DMS114 treated with DMSO at 0.1 percent for 48 hours (cell line): ENCODE measurements around the gene SMLR1.

Source experiments
- DNase-seq: peaks from one replicate; lab custom pipeline; 2025; ENCODE audit not compliant: unreplicated experiment; lab: John Stamatoyannopoulos, UW

The SMLR1 gene

DNA sequence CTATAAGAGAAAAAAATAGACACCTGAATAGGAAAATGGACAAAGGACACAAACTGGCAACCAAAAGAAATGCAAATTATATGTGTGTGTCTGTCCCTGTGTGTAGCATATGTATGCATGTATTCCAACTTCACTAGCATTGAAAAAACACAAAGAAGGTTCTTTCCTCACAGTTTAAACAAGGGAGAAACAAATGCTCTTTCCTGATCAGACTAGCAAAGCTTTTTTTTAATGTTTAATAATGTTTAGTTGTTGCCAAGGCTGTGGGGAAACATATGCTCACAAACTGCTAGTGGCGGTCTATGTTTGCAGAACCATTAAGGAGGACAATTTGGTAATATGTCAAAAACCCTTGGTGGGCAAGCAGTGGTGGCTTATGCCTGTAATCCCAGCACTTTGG lies 22.4 kb downstream of the SMLR1 start:
- no peak for DNase-seq

DNA sequence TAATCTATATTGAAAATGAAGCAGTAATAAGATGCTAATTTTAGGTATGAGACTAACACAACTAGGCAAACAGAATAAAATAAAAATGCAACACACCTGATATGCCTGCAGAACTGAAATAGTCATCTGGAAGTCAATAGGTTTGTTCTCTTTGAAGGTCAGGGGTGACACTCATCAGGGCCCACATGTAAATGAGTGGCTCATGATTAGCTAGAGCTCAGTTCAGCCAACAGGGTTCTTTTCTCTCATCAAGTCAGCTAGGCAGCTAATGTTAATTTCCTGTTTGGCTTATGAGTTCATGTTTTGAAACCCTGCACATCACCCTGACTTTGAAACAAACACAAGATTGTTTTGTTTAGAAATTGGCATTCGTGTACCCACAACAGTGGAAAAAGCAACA lies 23.8 kb downstream of the SMLR1 start:
- DNase-seq, result no peak

DNA sequence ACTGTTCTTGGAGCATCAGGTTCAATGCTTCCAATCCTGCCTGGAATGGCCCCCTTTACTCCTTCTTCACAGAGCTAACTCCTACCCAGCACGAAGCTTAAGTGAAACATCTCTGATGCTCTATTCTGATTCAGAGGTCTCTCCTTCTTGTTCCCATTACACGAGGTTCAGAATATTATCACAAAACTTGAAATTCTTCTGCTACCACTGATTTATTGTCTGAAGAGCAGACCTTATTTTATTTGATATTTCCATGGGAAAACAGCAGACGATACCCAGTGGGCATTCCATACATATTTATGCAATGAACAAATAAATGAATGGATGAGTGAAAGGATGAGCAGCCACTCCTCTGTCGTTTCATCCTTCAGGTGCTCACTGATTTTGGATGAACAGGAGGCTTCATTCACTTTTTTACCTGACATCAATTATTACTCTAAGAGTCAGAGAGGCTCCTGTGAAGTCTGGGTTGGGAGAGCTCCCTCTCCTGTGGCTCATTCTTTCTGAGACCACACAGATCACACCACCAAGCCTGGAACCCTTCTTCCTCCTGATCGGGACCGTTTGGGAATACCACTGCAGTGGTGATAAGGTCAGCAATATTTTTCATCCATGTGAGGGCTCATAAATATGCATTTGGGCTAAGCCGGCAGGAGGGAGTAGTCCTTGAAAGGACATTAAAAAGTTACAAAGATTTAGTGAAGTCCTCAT lies 25.8 kb downstream of the SMLR1 start:
- no peak for DNase-seq

- DNase-seq, result no peak
Observed at GRCh38 chr6:130853555-130854183, 26.5 kb downstream of the SMLR1 start.

DNA sequence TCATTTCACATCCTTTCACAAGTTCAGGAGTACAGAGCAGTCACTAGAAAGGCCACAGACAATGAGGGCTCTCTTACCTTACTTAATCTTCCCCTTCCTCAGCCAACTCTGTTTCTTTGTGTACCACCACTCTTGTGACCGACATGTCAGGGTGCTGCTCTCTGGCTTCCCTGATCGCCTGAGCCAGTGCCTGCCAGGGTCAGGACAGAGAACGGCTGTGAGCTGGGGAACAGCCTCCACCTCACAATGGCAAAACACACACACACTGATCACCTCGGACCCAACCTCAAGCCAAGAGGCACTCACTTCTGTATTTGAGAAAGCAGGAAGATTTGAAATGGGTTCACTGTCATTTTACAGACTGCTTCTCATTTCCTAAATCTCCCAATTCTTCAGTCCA lies 30.8 kb downstream of the SMLR1 start:
- DNase-seq, result no peak

DNA sequence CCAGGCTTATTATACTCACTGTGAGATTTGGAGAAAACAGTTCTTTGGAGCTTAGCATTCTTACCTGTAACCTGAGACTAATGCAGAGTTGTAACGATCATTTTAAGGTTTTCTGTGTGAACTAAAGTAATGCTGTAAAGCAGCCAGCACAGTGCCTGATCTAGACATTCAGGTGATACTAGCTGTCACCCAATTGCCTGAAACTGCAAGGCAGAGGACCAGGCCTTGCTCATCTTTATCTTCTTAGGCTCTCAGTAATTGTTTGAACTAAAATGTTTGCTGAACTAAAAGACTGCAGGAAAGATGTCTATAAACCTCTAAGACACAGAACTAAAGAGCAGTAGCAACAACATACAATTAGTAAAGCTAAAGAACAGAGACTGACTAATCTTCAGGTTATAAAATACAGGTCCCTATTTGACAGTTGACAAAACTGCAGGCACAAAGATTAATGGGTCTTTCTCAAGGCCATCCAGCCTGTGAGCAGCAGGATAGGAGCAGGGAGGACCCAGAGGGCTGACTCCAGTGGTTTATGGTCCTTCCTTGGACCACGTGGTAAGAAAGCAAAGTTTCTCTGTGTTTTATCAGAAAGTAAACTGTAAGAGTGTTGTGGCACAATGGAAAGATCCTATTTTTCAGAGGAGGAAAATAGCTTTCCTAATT lies 31.4 kb downstream of the SMLR1 start:
- no peak for DNase-seq

GRCh38 chr6:130859161-130859867 lies 32.1 kb downstream of the SMLR1 start:
- no peak for DNase-seq

DNA sequence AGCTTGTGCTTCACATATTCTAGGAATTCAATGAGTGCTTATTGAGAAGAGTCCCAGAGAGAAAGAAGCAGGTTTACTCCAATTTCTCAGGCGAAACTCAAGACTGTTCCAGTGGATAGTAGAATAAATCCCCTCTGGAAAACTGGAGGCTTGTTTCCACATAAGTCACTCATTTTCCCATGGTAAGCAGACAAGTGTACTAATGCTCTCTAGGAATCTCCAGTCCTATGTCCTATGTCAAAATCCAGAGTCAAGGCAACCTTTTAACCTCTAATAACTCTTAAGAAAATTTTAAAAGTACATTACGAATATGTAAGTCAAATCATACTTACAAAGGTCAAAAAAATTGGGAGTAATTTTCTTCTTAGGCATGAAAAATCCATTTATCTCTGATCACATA lies 35.2 kb downstream of the SMLR1 start:
- DNase-seq, result no peak

- no peak for DNase-seq
Observed at GRCh38 chr6:130863415-130864230, 36.4 kb downstream of the SMLR1 start.

DNA sequence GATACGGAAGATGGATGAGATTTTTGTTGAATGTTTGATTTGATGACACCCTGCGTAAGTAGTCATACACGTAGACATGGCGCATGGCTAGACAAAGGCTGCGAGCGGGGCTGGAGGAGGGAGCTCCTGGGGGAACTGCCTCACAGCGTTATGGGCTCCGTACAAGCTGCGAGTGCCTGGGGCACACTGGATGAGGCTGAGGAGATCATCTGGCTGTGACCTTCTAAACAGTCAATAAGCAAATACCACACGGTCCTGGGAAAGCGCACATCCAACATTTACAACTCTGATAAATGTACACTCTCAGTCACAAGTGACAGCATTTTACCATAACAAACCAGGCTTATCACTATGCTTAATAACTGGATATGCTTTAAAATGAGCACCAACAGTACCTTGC lies 37.1 kb downstream of the SMLR1 start:
- DNase-seq, result no peak

DNA sequence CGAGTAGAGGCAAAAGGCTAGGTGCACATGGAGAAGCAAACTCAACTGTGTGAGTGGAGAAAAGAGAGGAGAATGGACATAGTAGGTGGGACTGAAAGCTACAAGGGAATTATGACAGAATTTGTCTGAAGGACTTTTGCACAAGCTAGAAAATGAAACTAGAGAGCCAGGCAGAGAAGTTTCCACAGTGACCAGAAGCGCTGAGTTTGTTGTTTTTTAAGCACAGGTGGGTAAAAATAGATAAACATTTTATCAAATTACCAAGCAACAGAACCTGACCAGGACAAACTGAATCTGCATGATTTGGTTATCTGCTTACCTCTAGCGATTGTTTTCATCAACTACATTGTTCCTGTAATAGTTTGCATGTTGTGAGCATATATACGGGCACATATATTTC lies 38.6 kb downstream of the SMLR1 start:
- no peak for DNase-seq

DNA sequence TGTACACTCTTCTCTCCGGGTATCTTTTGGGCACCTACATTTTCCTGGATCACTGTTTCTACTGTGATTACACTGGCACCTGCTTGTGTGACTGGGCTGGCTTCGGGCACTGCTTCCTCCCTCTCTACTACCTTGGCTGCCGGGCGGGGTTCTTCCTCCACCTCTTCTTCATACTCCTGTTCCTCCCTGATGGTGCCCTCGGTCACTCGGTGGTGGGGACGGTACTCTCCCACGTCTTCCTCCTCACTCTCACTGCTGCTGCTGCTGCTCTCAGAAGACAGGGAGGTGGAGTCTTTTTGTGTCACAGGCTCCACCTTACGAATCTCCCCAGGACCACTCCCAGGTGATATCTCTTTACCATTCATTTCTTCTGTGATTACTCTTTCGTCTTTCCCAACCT lies 42.5 kb downstream of the SMLR1 start:
- no peak for DNase-seq

DNA sequence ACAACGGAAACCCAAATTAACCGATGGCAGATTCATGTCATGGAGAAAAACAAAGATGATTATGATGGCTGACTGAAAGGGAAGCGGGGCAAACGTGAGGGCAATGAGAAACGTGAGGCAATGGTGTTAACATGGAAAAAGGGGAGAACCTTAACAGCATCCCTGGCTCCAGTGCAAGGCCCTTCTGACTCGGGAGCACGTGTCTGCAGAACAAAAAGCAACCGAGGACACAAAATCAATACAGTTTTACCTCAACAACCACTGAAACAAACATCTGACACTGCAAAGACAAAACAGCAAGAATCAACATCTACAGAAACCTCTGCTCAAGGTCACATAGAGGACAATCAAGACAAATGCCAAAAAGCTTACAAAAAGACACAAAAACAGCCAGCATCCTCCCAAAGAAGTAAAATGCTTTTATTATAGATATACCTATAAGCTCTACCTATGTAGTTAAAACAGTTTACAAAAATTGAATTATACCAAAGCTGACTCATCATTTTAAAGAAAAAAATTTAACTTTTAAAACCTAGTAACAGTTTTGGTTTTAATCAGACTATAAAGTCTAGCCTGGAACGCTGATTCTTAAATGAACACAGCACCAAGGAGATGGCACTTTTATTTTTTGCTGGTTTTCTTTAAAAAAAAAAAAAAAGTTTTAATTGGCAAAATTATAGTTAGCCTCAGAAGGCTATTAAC lies 43.1 kb downstream of the SMLR1 start:
- DNase-seq, result no peak

DNA sequence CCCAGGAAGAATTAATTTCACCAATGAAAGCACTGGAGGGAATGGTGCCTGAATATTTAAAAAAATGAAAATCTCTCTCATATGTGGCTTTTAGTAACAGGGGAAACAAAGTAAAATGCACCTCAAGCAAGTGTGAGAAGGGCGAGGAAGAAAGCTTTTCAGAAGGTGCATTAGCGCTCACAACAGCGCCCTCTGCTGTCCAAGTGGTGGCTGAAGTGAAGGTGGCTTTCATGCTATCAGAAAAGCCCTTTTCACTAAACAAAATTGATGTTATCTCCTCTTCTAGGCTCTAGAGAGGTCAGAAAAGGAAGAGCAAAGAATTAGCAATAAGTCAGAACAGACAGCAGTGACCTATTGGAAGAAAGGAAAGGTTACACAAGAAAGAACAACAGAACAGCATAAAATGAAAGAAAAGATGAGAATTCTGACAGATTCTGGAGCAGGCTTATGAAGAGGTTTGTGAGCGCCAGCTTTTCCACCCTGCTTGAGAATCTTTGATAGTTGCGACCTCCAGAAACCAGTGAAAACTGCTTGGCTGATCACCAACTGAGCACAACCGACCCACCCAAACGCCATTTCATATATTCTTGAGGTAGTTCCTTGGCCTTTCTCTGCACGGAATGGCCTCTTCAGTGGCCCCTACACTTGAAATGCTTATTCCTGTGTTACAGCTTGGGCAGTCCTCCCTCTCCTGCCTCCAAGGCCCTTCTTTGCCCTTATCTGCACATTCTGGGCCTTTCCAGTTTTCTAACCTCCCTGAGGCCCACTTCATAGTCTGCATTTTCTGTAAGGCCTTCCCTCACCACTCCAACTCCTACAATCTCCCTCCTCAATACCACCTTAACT lies 45.3 kb downstream of the SMLR1 start:
- DNase-seq, result peak; percentile 12

DNA sequence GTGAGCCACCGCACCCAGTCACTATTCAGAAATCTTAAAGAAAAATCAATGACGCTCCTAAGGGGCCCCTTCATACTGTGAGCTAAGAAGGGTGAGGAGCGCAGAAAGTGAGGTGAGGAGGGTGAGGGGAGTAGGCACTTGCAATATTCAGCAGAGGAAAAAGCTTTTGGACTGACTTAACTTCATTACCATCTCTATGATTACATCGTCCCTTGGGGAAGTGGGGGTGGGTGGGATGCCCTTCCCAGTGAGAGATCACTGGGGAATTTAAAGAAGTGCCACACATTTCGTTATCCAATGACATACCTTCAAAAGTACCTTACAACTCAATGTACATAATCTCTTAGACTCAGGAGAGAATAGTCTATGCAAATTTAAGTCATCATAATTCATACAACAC lies 46.5 kb downstream of the SMLR1 start:
- no peak for DNase-seq

DNA sequence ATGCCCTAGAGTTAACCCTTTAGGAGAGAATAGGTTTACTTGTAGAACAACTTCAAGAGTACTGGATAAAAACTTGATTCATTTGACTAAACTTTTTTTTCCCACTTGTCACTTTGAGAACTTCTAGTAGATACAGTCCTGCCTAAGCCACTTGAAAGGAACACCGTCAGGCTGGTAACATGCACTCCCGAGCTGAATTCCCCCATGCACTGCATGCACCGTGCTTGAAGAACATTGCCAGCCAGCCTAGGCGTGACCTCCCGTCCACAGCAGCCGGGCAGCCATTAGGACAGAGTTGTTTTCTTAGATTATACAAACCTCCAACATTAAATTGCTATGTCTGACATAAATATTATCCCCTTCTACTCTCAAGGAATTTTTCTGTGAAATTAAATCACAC lies 52.6 kb downstream of the SMLR1 start:
- DNase-seq, result no peak

GRCh38 chr6:130882370-130882769 lies 55.2 kb downstream of the SMLR1 start:
- DNase-seq, result no peak

DNA sequence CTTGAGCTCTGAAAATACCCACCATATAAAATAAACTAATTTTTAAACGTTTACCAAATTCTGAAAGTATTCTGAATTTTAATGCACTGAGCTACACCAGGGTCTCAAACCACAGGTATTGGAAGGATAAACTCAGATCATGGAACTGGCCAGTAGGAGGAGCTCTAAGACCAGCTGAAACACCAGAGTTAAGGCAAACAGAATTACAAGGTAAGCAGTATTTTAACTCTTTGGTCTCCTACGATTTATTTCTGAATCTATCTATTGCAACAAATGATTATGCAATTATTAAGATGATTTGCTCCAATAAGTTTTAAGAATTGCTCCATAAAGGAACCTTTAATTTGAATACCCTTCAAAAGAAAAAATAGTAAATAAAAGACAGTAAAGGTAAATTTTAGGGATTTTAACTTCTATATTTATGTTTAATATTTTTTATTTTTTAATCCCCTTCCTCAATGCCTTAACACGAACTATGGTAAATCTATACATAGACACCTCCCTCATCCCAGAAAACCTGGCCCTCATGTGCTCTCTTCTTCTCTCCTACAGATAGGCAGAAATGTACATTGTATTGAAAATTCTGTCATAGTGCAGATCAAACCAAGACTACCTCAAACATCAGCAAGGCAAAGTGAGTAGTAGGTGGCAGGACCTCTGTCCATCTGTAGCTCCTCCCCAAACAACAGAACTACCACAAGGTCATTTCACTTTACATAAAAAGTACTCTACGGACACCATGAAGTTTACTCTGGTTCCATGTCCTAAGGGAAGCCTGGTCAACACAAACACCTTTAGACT lies 58.4 kb downstream of the SMLR1 start:
- DNase-seq, result peak; percentile 55
